GM12891 (cell line): ENCODE results near the gene BTBD9.

Experiments
- DNase-seq: peaks from one replicate; pipeline ENCODE4 v3.0.0; 2011; ENCODE audit warnings: low spot score; ENCODE audit not compliant: insufficient read length
- FAIRE-seq: peaks from 2 replicates; lab custom pipeline; 2011; peaks lifted over from hg19 to GRCh38; lab: Jason Lieb, UNC
- PAX5 ChIP-seq: IDR thresholded peaks from 2 replicates; pipeline ENCODE4 v1.6.1; 2011; ENCODE audit warnings: low read length, moderate library complexity, mild to moderate bottlenecking; ENCODE audit not compliant: insufficient read depth, severe bottlenecking
- POLR2A ChIP-seq: IDR thresholded peaks from 2 replicates; pipeline ENCODE4 v1.6.1; 2011; ENCODE audit warnings: low read depth, low read length, control low read depth
- POLR2AphosphoS5 ChIP-seq: IDR thresholded peaks from 2 replicates; pipeline ENCODE4 v1.6.1; 2011; ENCODE audit warnings: low read depth, low read length, control low read depth
- POU2F2 ChIP-seq: IDR thresholded peaks from 2 replicates; pipeline ENCODE4 v1.6.1; 2011; ENCODE audit warnings: low read depth, mild to moderate bottlenecking, control low read depth, low read length, moderate library complexity
- SPI1 ChIP-seq: IDR thresholded peaks from 2 replicates; pipeline ENCODE4 v1.6.1; 2011; ENCODE audit warnings: low read depth, low read length, control low read depth
- TAF1 ChIP-seq: IDR thresholded peaks from 2 replicates; pipeline ENCODE4 v1.6.1; 2011; ENCODE audit warnings: low read depth, low read length, control low read depth

BTBD9 gene

DNA sequence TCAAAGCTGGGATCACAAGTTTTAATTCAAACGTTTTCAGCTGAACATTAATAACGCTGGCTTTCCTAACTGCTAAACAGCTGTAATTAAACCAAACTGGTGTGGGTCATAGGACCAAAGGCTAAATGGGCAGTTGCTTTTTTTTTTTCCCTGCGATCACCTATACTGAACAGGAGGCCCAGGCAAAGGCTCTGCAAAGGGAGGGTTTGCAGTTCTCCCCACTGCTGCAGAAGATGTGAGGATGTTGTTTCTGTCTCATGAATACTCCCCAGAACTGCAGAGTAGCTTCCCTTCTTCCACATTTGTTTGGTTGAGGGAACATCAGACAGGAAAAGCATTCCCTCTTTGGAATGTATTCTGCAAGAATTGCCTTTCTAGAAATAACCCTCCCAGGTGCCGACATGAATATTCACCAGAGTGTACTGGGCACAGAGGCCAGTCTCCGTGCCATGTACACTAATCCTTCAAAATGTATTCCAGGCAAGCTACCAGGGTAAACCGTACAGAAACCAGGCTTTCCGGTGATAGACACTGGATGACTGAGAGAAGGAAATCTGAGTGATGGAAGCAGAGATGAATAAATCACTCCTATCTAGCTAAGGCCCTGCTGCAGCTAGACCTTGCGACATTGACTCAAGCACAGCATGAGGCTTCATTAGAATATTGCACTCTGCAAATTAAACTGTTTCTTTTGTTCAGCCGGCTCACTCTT lies 370.1 kb downstream of the BTBD9 start:
- TF ChIP-seq PAX5 (no peak), SPI1 (no peak)
- no peak for DNase-seq
- no peak for FAIRE-seq

- no peak for FAIRE-seq
- DNase-seq = no peak
- TF ChIP-seq POU2F2 (no peak), SPI1 (no peak), POLR2AphosphoS5 (no peak), POLR2A (no peak), TAF1 (no peak), PAX5 (no peak)
Observed at GRCh38 chr6:38268342-38268741, 371.4 kb downstream of the BTBD9 start.

DNA sequence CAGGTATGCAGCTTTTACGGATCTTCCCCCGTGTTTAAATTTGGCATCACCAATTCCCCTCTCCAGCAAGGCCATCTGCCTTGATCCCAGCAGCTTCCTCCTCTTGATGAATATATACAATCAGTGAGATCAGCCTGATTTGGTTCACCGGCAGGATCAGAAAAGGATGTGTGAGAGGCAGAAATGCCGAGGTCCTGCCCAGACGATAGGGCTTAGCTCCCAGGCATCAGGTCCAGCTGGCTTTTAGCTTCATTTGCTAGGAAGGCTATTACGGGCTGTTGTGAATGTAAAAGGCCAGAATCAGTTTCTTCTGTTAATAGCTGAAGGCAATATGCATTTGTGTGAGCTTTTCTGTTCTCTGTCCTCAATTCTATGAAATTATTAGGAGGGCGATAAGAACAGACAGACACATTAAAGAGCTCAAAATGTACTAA lies 372.8 kb downstream of the BTBD9 start:
- no peak for FAIRE-seq
- no peak for TF ChIP-seq POLR2A
- TF ChIP-seq POLR2AphosphoS5 = no peak
- TF ChIP-seq PAX5 = no peak
- no peak for TF ChIP-seq POU2F2
- TF ChIP-seq SPI1 = no peak
- DNase-seq = no peak

GRCh38 chr6:38264605-38265004 lies 375.1 kb downstream of the BTBD9 start:
- FAIRE-seq = peak; percentile 31
- no peak for DNase-seq
- TF ChIP-seq TAF1 (no peak), POLR2AphosphoS5 (no peak), POU2F2 (no peak), PAX5 (no peak), SPI1 (no peak), POLR2A (no peak)

- DNase-seq (no peak), FAIRE-seq (no peak)
- no peak for TF ChIP-seq PAX5
- no peak for TF ChIP-seq POLR2AphosphoS5
- TF ChIP-seq TAF1 = no peak
- no peak for TF ChIP-seq POLR2A
- no peak for TF ChIP-seq SPI1
- no peak for TF ChIP-seq POU2F2
Observed at GRCh38 chr6:38262609-38263008, 377.1 kb downstream of the BTBD9 start.

GRCh38 chr6:38262026-38262425 lies 377.7 kb downstream of the BTBD9 start:
- TF ChIP-seq POU2F2 (no peak), POLR2A (no peak), SPI1 (no peak), PAX5 (no peak), TAF1 (no peak), POLR2AphosphoS5 (no peak)
- peak; percentile 82 for FAIRE-seq
- no peak for DNase-seq

GRCh38 chr6:38261626-38262025 lies 378.1 kb downstream of the BTBD9 start:
- no peak for FAIRE-seq

DNA sequence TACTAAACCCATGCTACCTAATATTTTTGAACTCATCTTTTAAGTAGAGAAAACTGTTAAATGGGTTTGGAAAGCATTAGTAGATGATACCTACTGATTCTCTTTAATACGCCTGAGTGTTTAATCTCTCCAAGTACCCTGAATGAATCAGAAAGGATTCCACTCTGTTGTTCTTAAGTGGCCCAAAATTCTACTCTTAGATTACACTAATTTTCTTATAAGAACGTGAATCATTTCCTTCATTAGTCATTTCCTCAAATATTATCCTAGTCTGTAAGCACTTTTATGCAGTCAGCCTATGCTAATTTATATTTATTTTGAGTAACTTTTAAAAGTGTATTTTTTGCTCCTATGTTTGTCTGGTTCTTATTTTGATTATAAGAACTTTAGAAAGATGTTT lies 380.0 kb downstream of the BTBD9 start:
- no peak for FAIRE-seq
- no peak for DNase-seq
- TF ChIP-seq POLR2AphosphoS5 (no peak), POU2F2 (no peak), SPI1 (no peak)

More at GRCh38 chr6:38261626-38262025, 378.1 kb downstream of the BTBD9 start:
- DNase-seq = no peak
- TF ChIP-seq TAF1 (no peak), SPI1 (no peak), POLR2AphosphoS5 (no peak), PAX5 (no peak), POU2F2 (no peak), POLR2A (no peak)

- FAIRE-seq (no peak), DNase-seq (no peak)
- TF ChIP-seq POLR2A = no peak
- TF ChIP-seq POU2F2 = no peak
- TF ChIP-seq TAF1 = no peak
- TF ChIP-seq SPI1 = no peak
- TF ChIP-seq PAX5 = no peak
- TF ChIP-seq POLR2AphosphoS5 = no peak
Observed at GRCh38 chr6:38248500-38249234, 391.1 kb downstream of the BTBD9 start.
